Skeletal muscle tissue (tissue), 4 donors: ENCODE results near the gene BAIAP2L1. TPM values are rescaled to one million over a fixed set of nuclear protein-coding genes. Genes with fewer than 3 reads are reported as not detected.
A peak's percentile ranks its signal among the peaks of the same experiment; 100 is the strongest.

Source experiments
- H3K27ac ChIP-seq: one replicate; pipeline ENCODE4 v1.7.0; 2013; ENCODE audit warnings: mild to moderate bottlenecking, low read depth, low read length, inconsistent platforms
- H3K27me3 ChIP-seq, 3 donors: one replicate each; pipeline ENCODE4 v1.7.0; 2013; ENCODE audit warnings: low read length in 3 of 3; ENCODE audit not compliant: control insufficient read depth in 3 of 3, insufficient read depth in 3 of 3
- H3K36me3 ChIP-seq, 3 donors: one replicate each; pipeline ENCODE4 v1.7.0; 2013; ENCODE audit warnings: low read length in 3 of 3; ENCODE audit not compliant: control insufficient read depth in 3 of 3, insufficient read depth in 3 of 3
- H3K4me1 ChIP-seq, 3 donors: one replicate each; pipeline ENCODE4 v1.7.0; 2013; ENCODE audit warnings: low read length in 3 of 3, mild to moderate bottlenecking in 3 of 3; ENCODE audit not compliant: control insufficient read depth in 3 of 3, insufficient read depth in 3 of 3
- H3K4me3 ChIP-seq, 3 donors: one replicate each; pipeline ENCODE4 v1.7.0; 2013; ENCODE audit warnings: low read length in 3 of 3
- H3K9ac ChIP-seq, 3 donors: one replicate each; pipeline ENCODE4 v1.7.0; 2013; ENCODE audit warnings: low read length in 3 of 3, mild to moderate bottlenecking in 3 of 3, moderate library complexity in 2 of 3, low read depth in 1 of 3
- H3K9me3 ChIP-seq, 3 donors: one replicate each; pipeline ENCODE4 v1.7.0; 2013; ENCODE audit warnings: low read length in 3 of 3; ENCODE audit not compliant: control insufficient read depth in 3 of 3
- total RNA-seq: library from RNA; depleted of rRNA; stranded (reverse); fragments of >200 nt; gene quantifications from one replicate; pipeline ENCODE4 v1.2.3, GENCODE V29; 2014
- donor health status: Osteomylitis.

BAIAP2L1 gene
- total RNA-seq, 1 donor from 2014 or later, result 1.6 TPM

- peak overlapping the region; percentile 20 to 90 (median 22) for H3K4me3 ChIP-seq
- H3K36me3 ChIP-seq, result peaks cover 0 to 4% (median 0%) of the 10 kb centered on the region in 3 donors
- H3K27me3 ChIP-seq, result no peaks in the 10 kb centered on the region
- no peak overlapping the region for H3K9ac ChIP-seq
- no peak overlapping the region for H3K27ac ChIP-seq
- no peaks in the 10 kb centered on the region for H3K9me3 ChIP-seq
- H3K4me1 ChIP-seq, result peaks cover 21 to 30% (median 23%) of the 10 kb centered on the region in 3 donors
These were observed 150.1 kb downstream of the BAIAP2L1 start for GRCh38 chr7:98250789-98251188.

DNA sequence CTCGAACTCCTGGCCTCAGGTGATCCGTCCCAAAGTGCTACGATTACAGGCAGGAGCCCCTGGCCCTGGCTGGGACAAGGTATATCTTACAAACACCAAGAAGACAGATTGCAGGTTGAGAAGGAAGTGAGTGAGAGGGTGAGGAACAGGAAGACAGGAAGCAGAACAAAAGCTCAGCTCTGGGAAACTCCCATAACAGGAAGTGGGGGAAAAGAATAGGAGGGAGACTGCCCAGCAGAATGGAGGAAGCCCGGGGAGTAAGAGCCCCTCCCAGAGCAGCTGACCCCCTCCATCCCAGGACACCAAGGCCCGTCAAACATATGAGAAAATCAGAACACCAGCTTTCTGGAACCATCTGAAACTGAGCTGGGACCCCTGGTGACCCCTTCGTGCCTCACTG is 151.8 kb downstream of the BAIAP2L1 start:
- Histone ChIP-seq H3K27me3 (no peaks in the 10 kb centered on the region), H3K4me1 (peaks cover 21 to 35% (median 27%) of the 10 kb centered on the region in 3 donors), H3K9ac (no peak overlapping the region), H3K4me3 (no peak overlapping the region), H3K27ac (no peak overlapping the region), H3K9me3 (no peaks in the 10 kb centered on the region), H3K36me3 (peaks cover 5 to 9% (median 6%) of the 10 kb centered on the region in 3 donors)

DNA sequence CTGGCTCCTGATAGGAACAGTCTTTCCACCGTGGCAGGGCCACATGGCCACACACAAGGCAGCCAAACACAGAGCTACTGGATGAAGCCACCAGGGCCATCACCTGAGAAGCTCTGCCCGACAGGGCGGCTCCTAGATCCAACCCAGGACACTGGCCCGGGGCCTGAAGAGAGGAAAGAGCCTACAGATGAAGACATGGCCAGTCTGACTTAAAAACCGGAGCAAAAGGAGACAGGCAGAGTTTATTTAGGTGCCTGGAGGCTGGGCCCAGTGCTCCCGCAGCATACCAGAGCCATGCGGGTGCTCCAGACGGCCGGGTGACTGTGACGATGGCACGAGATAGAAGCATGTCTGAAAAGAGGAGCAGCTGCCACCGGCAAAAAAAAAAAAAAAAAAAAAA is 152.7 kb downstream of the BAIAP2L1 start:
- Histone ChIP-seq H3K4me1 (peaks cover 20 to 31% (median 23%) of the 10 kb centered on the region in 3 donors), H3K27ac (no peak overlapping the region)

DNA sequence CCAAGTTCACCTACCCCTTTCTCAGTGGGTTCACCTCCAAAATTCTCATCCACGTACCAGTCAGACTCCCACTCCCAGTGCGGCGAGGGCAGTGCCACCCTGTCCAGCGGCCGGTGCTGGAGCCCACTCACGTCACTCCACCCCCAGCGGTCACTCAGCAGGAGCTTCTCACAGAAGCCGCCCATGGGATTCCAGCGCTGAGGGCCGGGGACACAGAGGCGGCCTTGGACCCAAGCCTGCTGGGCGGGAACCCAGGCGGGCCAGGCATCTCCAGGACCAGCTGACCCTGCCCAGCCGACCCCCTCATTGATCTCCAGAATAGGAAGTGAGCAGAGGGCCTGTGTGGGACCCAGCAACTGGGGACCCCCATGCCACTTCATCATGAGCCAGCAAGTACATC is 156.0 kb downstream of the BAIAP2L1 start:
- Histone ChIP-seq H3K9ac (no peak overlapping the region), H3K4me3 (no peak overlapping the region), H3K4me1 (peaks cover 2 to 8% (median 6%) of the 10 kb centered on the region in 3 donors), H3K27me3 (no peaks in the 10 kb centered on the region), H3K9me3 (no peaks in the 10 kb centered on the region), H3K27ac (no peak overlapping the region), H3K36me3 (peaks cover 10 to 21% (median 20%) of the 10 kb centered on the region in 3 donors)

More for the DNA sequence above, 152.7 kb downstream of the BAIAP2L1 start:
- Histone ChIP-seq H3K9me3 (no peaks in the 10 kb centered on the region), H3K27me3 (no peaks in the 10 kb centered on the region), H3K36me3 (peaks cover 7 to 13% (median 9%) of the 10 kb centered on the region in 3 donors), H3K4me3 (no peak overlapping the region), H3K9ac (no peak overlapping the region)

GRCh38 chr7:98242934-98243333 is 158.0 kb downstream of the BAIAP2L1 start:
- Histone ChIP-seq H3K27me3 (no peaks in the 10 kb centered on the region), H3K9ac (no peak overlapping the region), H3K9me3 (no peaks in the 10 kb centered on the region), H3K27ac (no peak overlapping the region), H3K4me3 (no peak overlapping the region), H3K4me1 (peaks cover 1 to 5% (median 3%) of the 10 kb centered on the region in 3 donors), H3K36me3 (peaks cover 17 to 37% (median 33%) of the 10 kb centered on the region in 3 donors)

DNA sequence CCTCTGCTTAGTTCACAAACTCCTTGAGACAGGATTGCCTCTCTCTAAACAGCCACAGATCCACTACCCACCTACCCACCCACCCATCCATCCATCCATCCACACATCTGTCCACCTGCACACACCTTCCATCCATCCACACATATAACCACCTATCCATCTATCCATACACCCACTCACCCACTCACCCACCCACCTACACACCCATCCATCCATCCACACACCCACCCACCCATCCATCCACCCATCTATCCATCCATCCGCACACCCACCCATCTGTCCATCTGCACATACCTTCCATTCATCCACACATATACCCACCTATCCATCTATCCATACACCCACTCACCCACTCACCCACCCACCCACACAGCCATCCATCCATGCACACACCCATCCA is 158.5 kb downstream of the BAIAP2L1 start:
- Histone ChIP-seq H3K4me3 (no peak overlapping the region), H3K9me3 (no peaks in the 10 kb centered on the region), H3K27me3 (no peaks in the 10 kb centered on the region), H3K36me3 (peaks cover 17 to 38% (median 33%) of the 10 kb centered on the region in 3 donors), H3K27ac (no peak overlapping the region), H3K9ac (no peak overlapping the region), H3K4me1 (peaks cover 0 to 5% (median 3%) of the 10 kb centered on the region in 3 donors)

DNA sequence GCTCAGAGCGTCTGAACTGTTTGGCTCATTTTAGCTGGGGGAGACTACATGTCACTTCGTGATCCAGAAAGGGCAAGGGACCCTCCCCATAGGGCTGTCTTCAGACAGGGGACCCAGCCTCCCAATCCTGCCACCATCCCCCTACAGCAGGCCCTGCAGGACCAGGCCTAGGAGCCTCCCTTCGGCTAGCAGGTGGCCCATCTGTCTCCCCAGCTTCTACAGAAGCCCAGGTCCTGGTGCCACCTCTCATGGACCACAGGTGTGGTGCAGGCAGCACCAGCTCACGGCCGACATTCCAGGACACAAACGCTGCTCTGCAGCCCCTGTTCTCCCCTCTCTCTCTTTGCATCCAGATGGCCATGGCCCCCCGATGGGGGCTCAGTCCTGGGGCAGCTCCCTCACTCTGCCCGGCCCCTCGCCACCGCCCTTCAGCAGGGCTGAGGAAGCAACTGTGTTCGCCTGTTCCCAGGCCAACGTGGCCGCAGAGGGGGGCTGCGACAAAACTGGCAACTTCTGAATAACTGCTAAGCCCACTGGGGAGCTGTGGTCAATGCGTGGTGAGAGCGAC is 159.1 kb downstream of the BAIAP2L1 start:
- H3K9me3 ChIP-seq, result no peaks in the 10 kb centered on the region
- no peaks in the 10 kb centered on the region for H3K27me3 ChIP-seq
- peaks cover 17 to 38% (median 36%) of the 10 kb centered on the region in 3 donors for H3K36me3 ChIP-seq
- H3K4me1 ChIP-seq, result peaks cover 0 to 5% (median 3%) of the 10 kb centered on the region in 3 donors
- no peak overlapping the region for H3K9ac ChIP-seq
- H3K4me3 ChIP-seq, result no peak overlapping the region
- no peak overlapping the region for H3K27ac ChIP-seq

Other genes starting within 250 kb of the BAIAP2L1 start
- gene BHLHA15, start 189.7 kb downstream of the BAIAP2L1 start, total RNA-seq, result not detected
- 15.1 TPM for gene TECPR1, start 148.9 kb downstream of the BAIAP2L1 start, total RNA-seq
- 34.4 TPM for gene BRI3, start 119.4 kb downstream of the BAIAP2L1 start, total RNA-seq
- 3.1 TPM for gene NPTX2, start 216.2 kb upstream of the BAIAP2L1 start, total RNA-seq